ENCODE data around the gene ZNF500. TPM values are rescaled to one million over a fixed set of nuclear protein-coding genes. Genes with fewer than 3 reads are reported as not detected.

The ZNF500 gene
- total RNA-seq, 2 donors from 2014 or later = 6.1 to 21.2 TPM

- Histone ChIP-seq H3K27ac (no peak overlapping the region), H3K4me3 (no peak overlapping the region), H3K9me3 (no peaks in the 10 kb centered on the region), H3K36me3 (peaks cover 13% of the 10 kb centered on the region), H3K27me3 (replicated peaks; ENCODE audit: insufficient read depth) (no peaks in the 10 kb centered on the region), H3K4me1 (ENCODE audit: control insufficient read depth in 1 of 2, low read depth in 2 of 2) (no peaks in the 10 kb centered on the region)
- no peak for TF ChIP-seq CTCF (IDR thresholded peaks at IDR 0.05)
- ATAC-seq (ENCODE audit: insufficient number of reproducible peaks, low FRiP score, low read depth) = no peak
- no peak for DNase-seq (ENCODE audit: low spot score)
These were observed 53.1 kb downstream of the ZNF500 start for GRCh38 chr16:4713663-4714501.

- H3K4me1 ChIP-seq (ENCODE audit: control insufficient read depth in 1 of 2, low read depth in 2 of 2) = no peaks in the 10 kb centered on the region
- H3K27ac ChIP-seq = no peak overlapping the region
- peaks cover 28% of the 10 kb centered on the region for H3K36me3 ChIP-seq
- H3K4me3 ChIP-seq = no peak overlapping the region
- H3K27me3 ChIP-seq (replicated peaks; ENCODE audit: insufficient read depth) = no peaks in the 10 kb centered on the region
- H3K9me3 ChIP-seq = no peaks in the 10 kb centered on the region
- no peak for TF ChIP-seq CTCF (IDR thresholded peaks at IDR 0.05)
- ATAC-seq (ENCODE audit: insufficient number of reproducible peaks, low FRiP score, low read depth) = no peak
- DNase-seq (ENCODE audit: low spot score) = no peak
These were observed 57.5 kb downstream of the ZNF500 start for GRCh38 chr16:4709481-4709880.

- no peaks in the 10 kb centered on the region for H3K4me1 ChIP-seq (ENCODE audit: control insufficient read depth in 1 of 2, low read depth in 2 of 2)
- TF ChIP-seq CTCF (IDR thresholded peaks at IDR 0.05) = no peak
- peaks cover 28% of the 10 kb centered on the region for H3K36me3 ChIP-seq
- no peak overlapping the region for H3K4me3 ChIP-seq
- no peaks in the 10 kb centered on the region for H3K27me3 ChIP-seq (replicated peaks; ENCODE audit: insufficient read depth)
- no peak overlapping the region for H3K27ac ChIP-seq
- DNase-seq (ENCODE audit: low spot score) = no peak
- H3K9me3 ChIP-seq = no peaks in the 10 kb centered on the region
- ATAC-seq (ENCODE audit: insufficient number of reproducible peaks, low FRiP score, low read depth) = no peak
These were observed 60.1 kb downstream of the ZNF500 start for GRCh38 chr16:4706871-4707270.

GRCh38 chr16:4704913-4705312 lies 62.0 kb downstream of the ZNF500 start:
- H3K4me3 ChIP-seq = no peak overlapping the region
- no peaks in the 10 kb centered on the region for H3K9me3 ChIP-seq
- no peak for DNase-seq (ENCODE audit: low spot score)
- ATAC-seq (ENCODE audit: insufficient number of reproducible peaks, low FRiP score, low read depth) = no peak
- H3K27ac ChIP-seq = no peak overlapping the region
- H3K27me3 ChIP-seq (replicated peaks; ENCODE audit: insufficient read depth) = no peaks in the 10 kb centered on the region
- TF ChIP-seq CTCF (IDR thresholded peaks at IDR 0.05) = no peak
- H3K4me1 ChIP-seq (ENCODE audit: control insufficient read depth in 1 of 2, low read depth in 2 of 2) = no peaks in the 10 kb centered on the region
- peaks cover 43% of the 10 kb centered on the region for H3K36me3 ChIP-seq

GRCh38 chr16:4704491-4704890 lies 62.5 kb downstream of the ZNF500 start:
- Histone ChIP-seq H3K27me3 (replicated peaks; ENCODE audit: insufficient read depth) (no peaks in the 10 kb centered on the region), H3K36me3 (peaks cover 47% of the 10 kb centered on the region)
- no peak for ATAC-seq (ENCODE audit: insufficient number of reproducible peaks, low FRiP score, low read depth)

More at GRCh38 chr16:4704491-4704890, 62.5 kb downstream of the ZNF500 start:
- Histone ChIP-seq H3K27ac (no peak overlapping the region), H3K4me1 (ENCODE audit: control insufficient read depth in 1 of 2, low read depth in 2 of 2) (no peaks in the 10 kb centered on the region), H3K4me3 (no peak overlapping the region), H3K9me3 (no peaks in the 10 kb centered on the region)
- TF ChIP-seq CTCF (IDR thresholded peaks at IDR 0.05) = no peak
- DNase-seq (ENCODE audit: low spot score) = no peak
